Activated CD8-positive, alpha-beta memory T cell treated with anti-CD3 and anti-CD28 coated beads for 4 hours (primary cell): Measurements from ENCODE around the gene DNAJC5.
A peak's percentile ranks its signal among the peaks of the same experiment; 100 is the strongest.
"Not testable (repeated sequence)": the region's sequence is repeated elsewhere in the genome, so short reads cannot be mapped to it uniquely, and the experiment has no call there.

Source experiments
- DNase-seq, 2 donors: peaks; one replicate each; pipeline ENCODE4 v3.0.0-alpha.2; 2020; ENCODE audit warnings: low read depth in 2 of 2

DNAJC5 gene

GRCh38 chr20:63861365-63861934 lies 33.5 kb upstream of the DNAJC5 start, which contains the start of gene ABHD16B:
TSS of gene ABHD16B (plus strand) at chr20:63861498. CDS start at chr20:63861541, 43 bp downstream.
- no peak for DNase-seq

DNA sequence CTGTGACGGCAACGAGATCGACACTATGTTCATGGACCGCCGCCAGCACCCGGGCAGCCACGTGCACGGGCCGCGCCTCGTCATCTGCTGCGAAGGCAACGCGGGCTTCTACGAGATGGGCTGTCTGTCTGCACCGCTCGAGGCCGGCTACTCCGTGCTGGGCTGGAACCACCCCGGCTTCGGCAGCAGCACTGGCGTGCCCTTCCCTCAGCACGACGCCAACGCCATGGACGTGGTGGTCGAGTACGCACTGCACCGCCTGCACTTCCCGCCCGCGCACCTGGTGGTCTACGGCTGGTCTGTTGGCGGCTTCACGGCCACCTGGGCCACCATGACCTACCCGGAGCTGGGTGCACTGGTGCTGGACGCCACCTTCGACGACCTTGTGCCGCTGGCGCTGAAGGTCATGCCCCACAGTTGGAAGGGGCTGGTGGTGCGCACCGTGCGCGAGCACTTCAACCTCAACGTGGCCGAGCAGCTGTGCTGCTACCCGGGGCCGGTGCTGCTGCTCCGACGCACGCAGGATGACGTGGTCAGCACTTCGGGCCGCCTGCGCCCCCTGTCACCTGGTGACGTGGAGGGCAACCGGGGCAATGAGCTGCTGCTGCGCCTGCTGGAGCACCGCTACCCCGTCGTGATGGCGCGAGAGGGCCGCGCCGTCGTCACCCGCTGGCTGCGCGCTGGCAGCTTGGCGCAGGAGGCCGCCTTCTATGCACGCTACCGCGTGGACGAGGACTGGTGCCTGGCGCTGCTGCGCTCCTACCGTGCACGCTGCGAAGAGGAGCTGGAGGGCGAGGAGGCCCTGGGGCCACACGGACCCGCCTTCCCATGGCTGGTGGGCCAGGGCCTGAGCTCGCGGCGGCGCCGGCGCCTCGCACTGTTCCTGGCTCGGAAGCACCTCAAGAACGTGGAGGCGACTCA lies 32.7 kb upstream of the DNAJC5 start:
- no peak for DNase-seq

- DNase-seq, result no peak
These were observed 31.7 kb upstream of the DNAJC5 start for GRCh38 chr20:63863021-63863797.

- DNase-seq, result peak; percentile 54 to 65
These were observed 31.0 kb upstream of the DNAJC5 start for GRCh38 chr20:63863798-63864544.

GRCh38 chr20:63864545-63864977 lies 30.4 kb upstream of the DNAJC5 start:
- DNase-seq, result no peak

GRCh38 chr20:63864978-63865640 lies 29.8 kb upstream of the DNAJC5 start, which contains the start of gene TPD52L2:
TSS of gene TPD52L2 (plus strand) at chr20:63865270. CDS start at chr20:63865366, 96 bp downstream.
- DNase-seq, result peak; percentile 95 to 97

DNA sequence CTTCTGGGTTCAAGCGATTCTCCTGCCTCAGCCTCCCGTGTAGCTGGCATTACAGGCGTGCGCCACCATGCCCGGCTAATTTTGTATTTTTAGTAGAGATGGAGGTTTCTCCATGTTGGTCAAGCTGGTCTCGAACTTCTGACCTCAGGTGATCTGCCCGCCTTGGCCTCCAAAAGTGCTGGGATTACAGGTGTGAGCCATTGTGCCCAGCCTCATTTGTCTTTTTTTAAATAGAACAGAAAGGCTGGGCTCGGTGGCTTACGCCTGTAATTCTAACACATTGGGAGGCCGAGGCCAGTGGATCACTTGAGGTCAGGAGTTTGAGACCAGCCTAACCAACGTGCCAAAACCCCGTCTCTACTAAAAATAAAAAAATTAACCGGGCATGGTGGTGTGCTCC lies 27.9 kb upstream of the DNAJC5 start:
- DNase-seq, result not testable (repeated sequence)

GRCh38 chr20:63868264-63868663 lies 26.7 kb upstream of the DNAJC5 start:
- no peak for DNase-seq

DNA sequence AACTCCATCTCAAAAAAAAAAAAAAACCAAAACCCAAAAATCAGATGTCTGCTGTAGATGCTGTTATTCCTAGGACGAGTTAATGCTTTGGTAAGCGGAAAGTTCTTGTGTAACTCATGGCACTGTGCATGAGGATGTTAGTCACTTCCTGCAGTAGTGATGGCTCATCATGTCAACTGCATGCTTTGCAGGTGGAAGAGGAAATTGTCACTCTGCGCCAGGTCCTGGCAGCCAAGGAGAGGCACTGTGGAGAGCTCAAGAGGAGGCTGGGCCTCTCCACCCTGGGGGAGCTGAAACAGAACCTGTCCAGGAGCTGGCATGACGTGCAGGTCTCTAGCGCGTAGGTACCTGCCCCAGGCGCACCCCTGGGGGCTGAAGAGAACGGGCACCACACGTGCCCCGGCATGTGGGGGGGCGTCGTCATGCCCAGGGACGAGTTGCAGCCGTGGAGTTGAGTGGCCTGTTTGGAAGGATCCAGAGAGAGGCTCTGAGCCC lies 21.4 kb upstream of the DNAJC5 start:
- DNase-seq, result no peak

DNA sequence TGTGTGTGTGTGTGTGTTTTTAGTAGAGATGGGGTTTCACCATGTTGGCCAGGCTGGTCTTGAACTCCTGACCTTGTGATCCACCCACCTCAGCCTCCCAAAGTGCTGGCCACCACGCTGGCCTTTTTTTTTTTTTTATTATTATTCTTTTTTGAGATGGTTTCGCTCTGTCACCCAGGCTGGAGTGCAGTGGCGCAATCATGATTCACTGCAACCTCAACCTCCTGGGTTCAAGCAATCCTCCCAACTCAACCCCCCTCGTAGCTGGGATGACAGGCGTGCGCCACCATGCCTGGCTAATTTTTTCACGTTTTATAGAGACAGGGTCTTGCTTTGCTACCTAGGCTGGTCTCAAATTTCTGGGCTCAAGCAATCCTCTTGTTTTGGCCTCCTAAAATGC lies 20.7 kb upstream of the DNAJC5 start:
- not testable (repeated sequence) for DNase-seq

DNA sequence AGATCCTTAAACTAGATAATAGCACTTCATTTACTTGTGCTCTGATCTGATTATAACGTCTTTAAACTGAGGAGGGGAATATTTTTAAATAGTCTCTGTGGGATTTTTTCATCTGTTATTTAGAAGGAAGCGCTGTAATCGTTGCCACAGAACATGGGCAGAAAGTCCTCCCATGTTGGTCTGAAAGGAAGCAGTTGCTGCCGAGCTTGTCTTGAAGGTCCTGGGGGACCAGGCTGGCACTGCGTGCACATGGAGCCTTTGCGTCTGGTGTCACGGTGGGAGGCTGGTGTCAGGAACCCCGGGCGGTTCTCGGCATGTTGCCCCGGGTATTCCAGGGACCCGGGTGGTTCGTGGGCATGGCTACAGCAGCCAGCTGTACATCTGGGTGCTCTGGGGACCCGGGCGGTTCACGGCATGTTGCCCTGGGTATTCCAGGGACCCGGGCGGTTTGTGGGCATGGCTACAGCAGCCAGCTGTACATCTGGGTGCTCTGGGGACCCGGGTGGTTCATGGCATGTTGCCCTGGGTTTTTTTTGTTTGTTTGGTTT lies 18.4 kb upstream of the DNAJC5 start:
- no peak for DNase-seq

- no peak for DNase-seq
These were observed 17.0 kb upstream of the DNAJC5 start for GRCh38 chr20:63877755-63878470.

DNA sequence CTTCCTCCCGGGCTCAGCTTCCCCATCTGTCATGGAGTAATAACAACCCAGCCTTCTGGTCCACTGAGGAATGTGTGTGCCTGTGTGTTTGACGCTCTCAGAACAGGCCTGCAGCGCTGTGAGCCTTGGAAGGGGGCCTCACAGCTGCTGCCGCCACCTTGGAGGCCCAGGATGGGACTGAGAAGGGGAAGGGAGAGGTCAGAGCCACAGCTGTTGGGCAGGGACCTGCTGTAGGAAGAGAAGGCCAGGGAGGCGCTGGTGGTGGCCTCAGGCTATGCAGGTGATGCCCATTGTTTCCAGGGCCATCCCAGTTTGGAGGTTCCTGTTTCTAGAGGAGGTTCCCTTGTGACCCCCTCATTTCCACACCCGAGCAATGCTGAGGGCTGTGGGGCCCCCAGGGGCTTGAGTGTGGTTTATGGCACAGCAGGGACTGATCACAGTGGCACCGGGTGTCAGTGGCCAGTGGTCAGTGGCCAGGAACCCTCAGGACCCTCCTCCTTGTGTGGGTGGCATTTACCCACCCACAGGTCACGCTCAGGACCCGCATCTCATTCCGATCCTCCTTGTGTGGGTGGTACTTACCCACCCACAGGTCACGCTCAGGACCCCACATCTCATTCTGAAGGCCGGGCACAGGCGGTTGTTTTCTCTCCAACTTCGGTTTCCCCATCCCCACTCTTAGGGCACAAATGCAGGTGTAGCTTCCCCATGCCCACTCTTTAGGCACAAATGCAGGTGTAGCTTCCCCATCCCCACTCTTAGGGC lies 15.8 kb upstream of the DNAJC5 start:
- no peak for DNase-seq

- not testable (repeated sequence) for DNase-seq
These were observed 14.0 kb upstream of the DNAJC5 start for GRCh38 chr20:63880901-63881300.

DNA sequence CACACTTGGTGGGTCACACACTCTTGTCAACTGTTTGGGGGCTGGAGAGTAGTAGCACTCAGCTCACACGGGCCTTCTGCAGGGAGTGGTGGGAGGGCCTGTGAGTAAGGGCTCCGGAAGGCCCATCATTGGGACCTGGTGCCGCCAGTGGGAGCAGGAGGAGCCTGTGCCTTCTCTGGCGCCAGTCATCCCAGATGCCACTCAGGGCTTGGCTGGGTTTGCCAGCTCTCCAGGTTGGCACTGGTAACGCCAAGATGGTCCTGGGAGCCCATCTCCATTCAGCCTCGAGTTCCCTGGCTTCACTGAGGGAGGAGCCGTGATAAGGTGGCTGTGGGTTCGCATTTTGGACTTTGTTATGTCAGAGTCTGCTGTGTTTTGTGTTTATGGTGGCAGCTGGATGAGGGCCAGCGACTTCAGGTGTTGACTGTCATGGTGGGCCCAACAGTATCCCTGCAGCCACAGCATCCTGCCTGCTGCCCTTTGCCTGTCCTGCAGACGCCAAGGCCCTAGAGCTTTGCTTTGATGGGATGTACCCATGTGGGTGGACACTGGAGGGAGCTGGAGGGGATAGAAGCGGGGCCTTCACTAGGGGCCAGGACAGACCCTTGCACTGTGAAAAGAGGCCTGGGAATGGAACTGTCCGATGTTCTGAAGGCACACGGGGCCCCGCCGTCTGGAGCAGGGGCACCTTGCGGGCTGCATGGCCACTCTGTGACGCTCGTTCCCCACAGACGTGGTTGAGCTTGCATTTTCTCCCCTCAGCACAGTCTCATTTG lies 13.3 kb upstream of the DNAJC5 start:
- DNase-seq, result no peak

- no peak for DNase-seq
These were observed 12.4 kb upstream of the DNAJC5 start for GRCh38 chr20:63882257-63883200.

DNA sequence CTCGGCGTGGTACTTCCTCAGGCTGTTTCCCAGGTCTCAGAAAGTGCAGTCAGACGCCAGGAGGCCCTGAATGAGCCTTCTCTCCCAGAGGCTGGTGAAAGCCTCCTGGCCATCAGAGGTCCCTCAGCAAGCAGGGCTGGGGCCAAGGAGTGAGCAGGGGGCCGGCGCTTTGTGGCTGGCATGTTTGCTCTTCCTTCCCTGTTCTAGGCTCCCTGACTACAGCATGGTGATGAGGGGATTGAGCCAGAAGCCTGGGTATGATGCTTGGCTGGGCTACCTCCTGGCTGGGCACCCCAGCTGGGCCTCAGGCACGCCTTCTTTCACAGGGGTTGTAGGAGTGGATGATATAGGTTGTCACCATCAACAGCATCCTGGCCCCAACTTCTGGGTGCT lies 11.7 kb upstream of the DNAJC5 start:
- no peak for DNase-seq
